SK-N-MC (cell line): ENCODE data around the gene GPAT3.
"Not testable (repeated sequence)": the region's sequence is repeated elsewhere in the genome, so short reads cannot be mapped to it uniquely, and the experiment has no call there.

Experiments used
- DNase-seq: peaks from one replicate; pipeline ENCODE4 v3.0.0-alpha.2; 2011; ENCODE audit warnings: low read depth, low spot score
- H3K27ac ChIP-seq: fragments of 200-600 bp; sonication (generic); 2 replicates; pipeline ENCODE4 v1.5.1; 2016; ENCODE audit warnings: mixed run types
- H3K36me3 ChIP-seq: fragments of 200-600 bp; sonication (generic); 2 replicates; pipeline ENCODE4 v1.6.1; 2017; ENCODE audit warnings: antibody characterized with exemption, low read length, mixed read lengths; ENCODE audit not compliant: insufficient read depth
- H3K4me3 ChIP-seq: fragments of 200-600 bp; sonication (generic); 2 replicates; pipeline ENCODE4 v1.5.1; 2016
- H3K9ac ChIP-seq: fragments of 200-600 bp; sonication (generic); 2 replicates; pipeline ENCODE4 v1.8.0; 2017; ENCODE audit warnings: mixed run types, mixed read lengths; ENCODE audit not compliant: insufficient read length
- H3K9me3 ChIP-seq: fragments of 200-600 bp; sonication (generic); 2 replicates; pipeline ENCODE4 v1.6.1; 2017; ENCODE audit warnings: low read depth, mild to moderate bottlenecking, antibody characterized with exemption, low read length, moderate library complexity, mixed read lengths
- EZH2 ChIP-seq: fragments of 200-600 bp; sonication (generic); IDR thresholded peaks from one replicate; pipeline ENCODE4 v1.6.1; 2017; ENCODE audit warnings: antibody characterized with exemption
- FOXP2 ChIP-seq: optimal IDR thresholded peaks from 2 replicates; pipeline ENCODE3; 2011; ENCODE audit warnings: mild to moderate bottlenecking, moderate library complexity; ENCODE audit not compliant: insufficient read depth; ENCODE audit errors: extremely low read length, control extremely low read depth
- POLR2AphosphoS5 ChIP-seq: IDR thresholded peaks from 2 replicates; pipeline ENCODE4 v1.6.1; 2012; ENCODE audit warnings: mild to moderate bottlenecking, low read depth, low read length, borderline replicate concordance

The GPAT3 gene

GRCh38 chr4:83560523-83560922, 24.6 kb downstream of the GPAT3 start:
- TF ChIP-seq POLR2AphosphoS5: no peak
- TF ChIP-seq FOXP2: no peak
- no peak for TF ChIP-seq EZH2
- no peak overlapping the region for H3K9ac ChIP-seq
- no peak for DNase-seq
- no peak overlapping the region for H3K4me3 ChIP-seq
- H3K9me3 ChIP-seq: no peaks in the 10 kb centered on the region
- no peaks in the 10 kb centered on the region for H3K36me3 ChIP-seq
- H3K27ac ChIP-seq: no peak overlapping the region

- Histone ChIP-seq H3K4me3 (no peak overlapping the region), H3K9me3 (no peaks in the 10 kb centered on the region), H3K27ac (no peak overlapping the region), H3K9ac (no peak overlapping the region), H3K36me3 (no peaks in the 10 kb centered on the region)
- TF ChIP-seq EZH2: no peak
- TF ChIP-seq POLR2AphosphoS5: no peak
- TF ChIP-seq FOXP2: no peak
- DNase-seq: no peak
Measured at GRCh38 chr4:83561381-83561780, 25.5 kb downstream of the GPAT3 start.

- TF ChIP-seq POLR2AphosphoS5: no peak
- TF ChIP-seq EZH2: no peak
- no peak for TF ChIP-seq FOXP2
- Histone ChIP-seq H3K36me3 (no peaks in the 10 kb centered on the region), H3K4me3 (no peak overlapping the region), H3K9ac (no peak overlapping the region), H3K9me3 (no peaks in the 10 kb centered on the region), H3K27ac (no peak overlapping the region)
- DNase-seq: no peak
Measured at GRCh38 chr4:83563998-83564397, 28.1 kb downstream of the GPAT3 start.

GRCh38 chr4:83568062-83568461, 32.2 kb downstream of the GPAT3 start:
- Histone ChIP-seq H3K4me3 (no peak overlapping the region), H3K9ac (no peak overlapping the region), H3K36me3 (no peaks in the 10 kb centered on the region), H3K9me3 (no peaks in the 10 kb centered on the region), H3K27ac (no peak overlapping the region)
- no peak for DNase-seq
- TF ChIP-seq FOXP2 (no peak), POLR2AphosphoS5 (no peak), EZH2 (no peak)

DNA sequence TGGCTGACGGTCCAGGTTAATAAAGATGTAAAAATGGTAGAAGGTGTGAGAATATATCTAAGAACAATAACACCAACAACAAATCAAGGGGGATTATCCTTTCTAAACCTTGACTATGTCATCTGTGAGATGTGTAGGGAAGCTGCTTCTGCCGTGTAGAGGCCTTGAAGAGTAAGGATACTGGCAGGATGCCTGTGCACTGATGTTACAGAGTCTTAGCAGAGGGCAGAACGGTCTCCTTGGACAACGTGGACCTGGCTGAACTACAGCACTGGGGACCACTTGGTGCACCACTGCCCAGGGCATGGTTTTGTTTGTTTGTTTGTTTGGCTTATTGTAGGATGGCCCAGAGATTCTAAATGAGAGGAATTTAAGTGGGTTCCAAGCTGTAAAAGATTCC, 33.5 kb downstream of the GPAT3 start:
- DNase-seq: no peak
- TF ChIP-seq POLR2AphosphoS5 (no peak), FOXP2 (no peak), EZH2 (no peak)
- no peak overlapping the region for H3K9ac ChIP-seq
- H3K36me3 ChIP-seq: no peaks in the 10 kb centered on the region
- no peaks in the 10 kb centered on the region for H3K9me3 ChIP-seq
- H3K27ac ChIP-seq: no peak overlapping the region
- no peak overlapping the region for H3K4me3 ChIP-seq

- Histone ChIP-seq H3K9ac (no peak overlapping the region), H3K4me3 (no peak overlapping the region), H3K36me3 (no peaks in the 10 kb centered on the region), H3K9me3 (no peaks in the 10 kb centered on the region), H3K27ac (no peak overlapping the region)
- DNase-seq: no peak
- TF ChIP-seq POLR2AphosphoS5 (no peak), FOXP2 (no peak), EZH2 (no peak)
Measured at GRCh38 chr4:83569987-83570386, 34.1 kb downstream of the GPAT3 start.

- no peaks in the 10 kb centered on the region for H3K36me3 ChIP-seq
- no peak for DNase-seq
- H3K27ac ChIP-seq: no peak overlapping the region
- TF ChIP-seq EZH2 (no peak), POLR2AphosphoS5 (no peak), FOXP2 (no peak)
- no peak overlapping the region for H3K4me3 ChIP-seq
- no peak overlapping the region for H3K9ac ChIP-seq
- H3K9me3 ChIP-seq: no peaks in the 10 kb centered on the region
Measured at GRCh38 chr4:83572848-83573247, 36.9 kb downstream of the GPAT3 start.

- Histone ChIP-seq H3K4me3 (no peak overlapping the region), H3K9ac (no peak overlapping the region), H3K9me3 (no peaks in the 10 kb centered on the region), H3K36me3 (no peaks in the 10 kb centered on the region), H3K27ac (no peak overlapping the region)
- TF ChIP-seq POLR2AphosphoS5: no peak
- TF ChIP-seq FOXP2: no peak
- no peak for TF ChIP-seq EZH2
- no peak for DNase-seq
Measured at GRCh38 chr4:83574247-83574646, 38.3 kb downstream of the GPAT3 start.

DNA sequence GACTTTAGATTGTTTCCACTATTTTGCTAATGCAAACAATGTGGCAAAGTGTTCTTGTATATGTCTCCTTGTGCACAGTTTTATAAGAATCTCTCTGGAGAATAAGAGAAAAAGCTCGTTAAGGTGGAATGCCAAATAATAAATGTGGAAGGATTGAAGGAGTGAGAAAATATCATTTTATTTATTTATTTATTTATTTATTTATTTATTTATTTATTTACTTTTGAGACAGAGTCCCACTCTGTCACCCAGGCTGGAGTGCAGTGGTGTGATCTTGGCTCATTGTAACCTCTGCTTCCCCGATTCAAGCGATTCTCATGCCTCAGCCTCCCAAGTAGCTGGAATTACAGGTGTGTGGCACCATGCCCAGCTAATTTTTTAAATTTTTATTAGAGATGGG, 40.3 kb downstream of the GPAT3 start:
- H3K27ac ChIP-seq, H3K36me3 ChIP-seq, DNase-seq, H3K9me3 ChIP-seq, H3K4me3 ChIP-seq, H3K9ac ChIP-seq: not testable (repeated sequence)
